VCaP (cell line): ENCODE results near the gene LRP1.

Experiments
- H3K27ac ChIP-seq: fragments of 450-650 bp; 2 replicates; pipeline ENCODE4 v1.5.1; 2017
- CTCF ChIP-seq: fragments of 450-650 bp; conservative IDR thresholded peaks from 2 replicates; pipeline ENCODE4 v1.5.1; 2017; ENCODE audit warnings: mild to moderate bottlenecking, moderate library complexity

The LRP1 gene

GRCh38 chr12:57200497-57200896, 72.2 kb downstream of the LRP1 start:
- no peak overlapping the region for H3K27ac ChIP-seq
- TF ChIP-seq CTCF = no peak

DNA sequence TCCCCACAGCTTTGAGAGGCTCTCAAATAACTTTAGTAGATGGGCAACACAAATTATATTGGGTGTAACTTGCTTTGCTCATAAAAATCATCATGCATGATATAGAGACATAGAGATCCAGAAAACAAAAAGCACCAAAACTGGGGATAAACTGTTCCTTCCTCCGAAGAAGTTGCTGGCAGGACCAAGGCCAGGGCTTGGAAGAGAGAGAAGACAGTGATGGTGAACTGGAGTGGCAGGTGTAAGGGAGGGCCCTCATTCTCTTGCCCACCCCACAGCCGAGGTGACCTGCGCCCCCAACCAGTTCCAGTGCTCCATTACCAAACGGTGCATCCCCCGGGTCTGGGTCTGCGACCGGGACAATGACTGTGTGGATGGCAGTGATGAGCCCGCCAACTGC, 72.9 kb downstream of the LRP1 start:
- H3K27ac ChIP-seq = no peak overlapping the region
- TF ChIP-seq CTCF = no peak

DNA sequence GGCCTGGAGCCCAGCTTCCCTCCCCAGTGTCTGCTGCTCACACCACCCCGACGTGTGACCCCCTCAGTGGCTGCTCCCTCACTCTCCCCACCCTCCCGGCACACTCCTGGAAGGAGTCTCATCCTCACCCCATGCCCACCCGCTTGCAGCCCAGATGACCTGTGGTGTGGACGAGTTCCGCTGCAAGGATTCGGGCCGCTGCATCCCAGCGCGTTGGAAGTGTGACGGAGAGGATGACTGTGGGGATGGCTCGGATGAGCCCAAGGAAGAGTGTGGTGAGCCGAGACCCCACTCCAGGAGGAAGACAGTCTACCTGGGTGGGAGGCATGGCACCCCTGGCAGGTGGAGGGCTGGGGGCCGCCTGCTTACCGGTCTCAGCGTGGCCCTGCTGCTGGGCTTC, 73.3 kb downstream of the LRP1 start:
- TF ChIP-seq CTCF = no peak
- H3K27ac ChIP-seq = no peak overlapping the region

- no peak for TF ChIP-seq CTCF
These were observed 74.0 kb downstream of the LRP1 start for GRCh38 chr12:57202321-57202720.

GRCh38 chr12:57203201-57203600, 74.9 kb downstream of the LRP1 start:
- no peak for TF ChIP-seq CTCF

More at GRCh38 chr12:57202321-57202720, 74.0 kb downstream of the LRP1 start:
- H3K27ac ChIP-seq = no peak overlapping the region

DNA sequence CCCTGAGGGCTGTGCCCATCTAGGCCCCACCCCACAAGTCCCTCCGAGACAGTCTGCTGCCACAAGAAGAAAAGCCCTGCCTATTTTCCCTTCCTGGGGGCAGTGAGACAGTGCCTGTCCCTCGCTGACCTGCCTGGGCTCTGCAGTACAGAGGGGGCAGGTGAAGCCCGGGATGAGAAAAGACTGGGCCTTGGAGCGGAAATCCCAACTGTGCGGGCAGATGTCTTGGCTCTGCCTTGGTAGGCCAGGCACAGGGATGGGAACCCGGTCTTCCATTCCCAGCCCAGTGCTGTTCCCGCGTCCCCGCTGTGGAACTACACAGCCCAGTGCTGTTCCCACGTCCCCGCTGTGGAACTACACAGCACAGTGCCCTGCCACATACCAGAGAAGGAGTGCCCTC, 75.5 kb downstream of the LRP1 start:
- H3K27ac ChIP-seq = no peak overlapping the region

More at GRCh38 chr12:57203201-57203600, 74.9 kb downstream of the LRP1 start:
- no peak overlapping the region for H3K27ac ChIP-seq

GRCh38 chr12:57204454-57204853, 76.2 kb downstream of the LRP1 start:
- no peak for TF ChIP-seq CTCF
- H3K27ac ChIP-seq = no peak overlapping the region

More for the DNA sequence above, 75.5 kb downstream of the LRP1 start:
- no peak for TF ChIP-seq CTCF

DNA sequence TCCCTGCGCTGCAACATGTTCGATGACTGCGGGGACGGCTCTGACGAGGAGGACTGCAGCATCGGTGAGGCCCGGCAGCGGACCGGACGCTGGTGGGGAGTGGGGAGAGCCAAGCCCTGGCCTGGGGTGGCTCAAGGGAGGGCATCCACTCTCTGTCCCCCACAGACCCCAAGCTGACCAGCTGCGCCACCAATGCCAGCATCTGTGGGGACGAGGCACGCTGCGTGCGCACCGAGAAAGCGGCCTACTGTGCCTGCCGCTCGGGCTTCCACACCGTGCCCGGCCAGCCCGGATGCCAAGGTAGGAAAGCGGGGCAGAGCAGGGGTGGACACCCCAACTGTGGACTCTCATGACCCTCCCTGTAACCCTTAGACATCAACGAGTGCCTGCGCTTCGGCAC, 76.9 kb downstream of the LRP1 start:
- no peak overlapping the region for H3K27ac ChIP-seq
- TF ChIP-seq CTCF = no peak
